Memory B cell (primary cell): ENCODE results near the gene KIRREL3.

ENCODE experiments used
- ATAC-seq: fragments of 150-1000 bp; cut with Tn5 transposase; 2 replicates; pipeline ENCODE4 v1.10.0; 2021; ENCODE audit warnings: low read depth, mild to moderate bottlenecking, moderate library complexity
- DNase-seq, 2 donors: peaks; one replicate each; pipeline ENCODE4 v3.0.0; 2022; ENCODE audit warnings: low spot score in 2 of 2
- H3K27ac Mint-ChIP-seq: one replicate; pipeline ENCODE4 v1.8.0; 2022; ENCODE audit warnings: mild to moderate bottlenecking, moderate library complexity, mixed read lengths
- H3K27me3 Mint-ChIP-seq: one replicate; pipeline ENCODE4 v1.8.0; 2022; ENCODE audit warnings: mixed read lengths
- H3K36me3 Mint-ChIP-seq: one replicate; pipeline ENCODE4 v1.8.0; 2022; ENCODE audit warnings: mild to moderate bottlenecking, mixed read lengths
- H3K4me1 Mint-ChIP-seq: one replicate; pipeline ENCODE4 v1.8.0; 2022; ENCODE audit warnings: mixed read lengths
- H3K4me3 Mint-ChIP-seq: one replicate; pipeline ENCODE4 v1.8.0; 2022; ENCODE audit warnings: mild to moderate bottlenecking, moderate library complexity, mixed read lengths
- H3K9me3 Mint-ChIP-seq: one replicate; pipeline ENCODE4 v1.8.0; 2022; ENCODE audit warnings: mixed read lengths

The KIRREL3 gene

DNA sequence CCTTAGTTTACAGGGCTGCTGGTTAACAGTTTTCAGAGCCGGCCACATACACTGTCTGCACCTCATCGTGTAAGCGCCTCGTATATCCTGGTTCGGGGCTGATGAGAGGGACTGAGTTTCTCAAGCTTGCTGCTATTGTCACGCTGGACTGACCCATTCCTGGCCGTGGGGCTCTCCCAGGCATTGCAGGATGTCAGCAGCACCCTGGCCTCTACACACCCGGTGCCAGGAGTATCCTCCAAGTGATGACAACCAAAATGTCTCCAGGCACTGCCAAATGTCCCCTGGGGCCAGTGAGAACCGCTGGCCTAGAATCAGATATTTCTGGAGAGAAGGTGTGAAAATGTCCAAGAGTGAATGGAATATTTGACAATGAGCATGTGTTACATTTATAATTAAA, 562.3 kb downstream of the KIRREL3 start:
- Mint-ChIP-seq H3K4me1 (peaks cover 5% of the 10 kb centered on the region), H3K27ac (no peak overlapping the region), H3K4me3 (no peak overlapping the region), H3K27me3 (peaks cover 2% of the 10 kb centered on the region), H3K36me3 (no peaks in the 10 kb centered on the region), H3K9me3 (no peaks in the 10 kb centered on the region)
- DNase-seq (no peak), ATAC-seq (no peak)

DNA sequence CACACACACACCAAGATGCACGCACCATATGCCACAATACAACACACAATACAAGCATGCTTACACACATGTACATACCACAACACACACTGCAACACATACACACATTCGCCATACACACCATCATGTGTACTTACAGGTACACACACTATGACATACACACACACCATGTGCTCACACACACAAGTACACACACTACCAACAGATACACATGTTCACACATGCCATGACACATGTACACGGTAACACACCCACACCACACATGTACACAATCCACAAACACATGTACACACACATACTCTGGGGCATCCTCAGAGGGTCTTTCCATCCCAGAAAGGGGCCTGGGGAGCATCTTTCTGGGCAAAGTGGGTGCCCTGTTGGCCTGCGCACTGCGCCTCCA, 562.8 kb downstream of the KIRREL3 start:
- Mint-ChIP-seq H3K4me1 (peaks cover 5% of the 10 kb centered on the region), H3K36me3 (no peaks in the 10 kb centered on the region), H3K4me3 (no peak overlapping the region), H3K27ac (no peak overlapping the region), H3K27me3 (peaks cover 2% of the 10 kb centered on the region), H3K9me3 (no peaks in the 10 kb centered on the region)
- no peak for DNase-seq
- no peak for ATAC-seq

DNA sequence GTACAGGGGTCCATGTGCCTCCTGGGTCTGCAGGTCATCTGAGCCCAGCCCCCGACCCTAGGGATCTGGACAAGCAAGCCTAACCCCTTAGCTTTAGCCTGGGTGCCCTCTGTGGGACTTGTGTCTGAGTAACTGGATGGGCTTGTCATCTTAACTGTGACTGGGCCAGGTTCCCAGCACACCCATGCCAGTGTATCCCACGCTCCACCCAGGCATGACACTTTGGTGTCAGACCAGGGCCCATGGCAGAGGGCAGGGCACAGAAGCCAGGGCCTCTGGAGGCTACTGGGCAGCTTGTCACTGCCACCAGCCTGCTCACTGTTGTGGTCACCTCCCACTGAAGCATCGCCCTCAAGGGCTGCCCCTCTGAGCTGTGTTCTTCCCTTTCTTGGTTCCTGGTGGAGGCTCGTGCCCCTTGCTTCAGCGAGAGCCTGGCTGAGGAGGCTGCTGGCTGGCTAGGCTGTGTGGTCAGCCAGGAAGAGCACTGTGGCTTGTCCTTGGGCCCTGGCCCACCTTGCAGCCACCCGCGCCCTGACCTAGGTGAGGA, 564.3 kb downstream of the KIRREL3 start:
- H3K4me1 Mint-ChIP-seq, result peaks cover 5% of the 10 kb centered on the region
- no peaks in the 10 kb centered on the region for H3K9me3 Mint-ChIP-seq

DNA sequence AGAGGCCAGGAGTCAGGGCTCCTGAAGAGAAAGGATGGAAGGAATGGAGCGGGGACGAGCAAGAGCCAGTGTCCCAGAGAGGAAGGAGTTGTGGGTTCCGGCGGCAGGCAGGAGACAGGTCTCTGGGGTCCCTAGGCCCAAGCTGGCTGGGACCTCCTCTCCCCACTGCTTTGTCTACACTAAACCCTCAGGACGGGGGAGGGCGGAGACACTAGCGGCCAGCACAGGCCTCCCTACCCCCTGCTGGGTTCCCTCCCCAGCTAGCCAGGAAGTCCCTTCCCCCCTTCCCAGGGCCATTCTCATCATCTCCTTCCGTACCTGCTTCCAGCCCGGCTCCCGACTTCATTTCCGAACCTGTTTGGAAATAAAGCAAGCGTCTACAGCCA, 565.6 kb downstream of the KIRREL3 start:
- Mint-ChIP-seq H3K36me3 (no peaks in the 10 kb centered on the region), H3K4me1 (no peaks in the 10 kb centered on the region), H3K9me3 (no peaks in the 10 kb centered on the region)

More for the DNA sequence above, 564.3 kb downstream of the KIRREL3 start:
- no peak overlapping the region for H3K27ac Mint-ChIP-seq
- ATAC-seq (no peak), DNase-seq (no peak)
- H3K36me3 Mint-ChIP-seq, result no peaks in the 10 kb centered on the region
- no peak overlapping the region for H3K4me3 Mint-ChIP-seq
- H3K27me3 Mint-ChIP-seq, result peaks cover 4% of the 10 kb centered on the region

DNA sequence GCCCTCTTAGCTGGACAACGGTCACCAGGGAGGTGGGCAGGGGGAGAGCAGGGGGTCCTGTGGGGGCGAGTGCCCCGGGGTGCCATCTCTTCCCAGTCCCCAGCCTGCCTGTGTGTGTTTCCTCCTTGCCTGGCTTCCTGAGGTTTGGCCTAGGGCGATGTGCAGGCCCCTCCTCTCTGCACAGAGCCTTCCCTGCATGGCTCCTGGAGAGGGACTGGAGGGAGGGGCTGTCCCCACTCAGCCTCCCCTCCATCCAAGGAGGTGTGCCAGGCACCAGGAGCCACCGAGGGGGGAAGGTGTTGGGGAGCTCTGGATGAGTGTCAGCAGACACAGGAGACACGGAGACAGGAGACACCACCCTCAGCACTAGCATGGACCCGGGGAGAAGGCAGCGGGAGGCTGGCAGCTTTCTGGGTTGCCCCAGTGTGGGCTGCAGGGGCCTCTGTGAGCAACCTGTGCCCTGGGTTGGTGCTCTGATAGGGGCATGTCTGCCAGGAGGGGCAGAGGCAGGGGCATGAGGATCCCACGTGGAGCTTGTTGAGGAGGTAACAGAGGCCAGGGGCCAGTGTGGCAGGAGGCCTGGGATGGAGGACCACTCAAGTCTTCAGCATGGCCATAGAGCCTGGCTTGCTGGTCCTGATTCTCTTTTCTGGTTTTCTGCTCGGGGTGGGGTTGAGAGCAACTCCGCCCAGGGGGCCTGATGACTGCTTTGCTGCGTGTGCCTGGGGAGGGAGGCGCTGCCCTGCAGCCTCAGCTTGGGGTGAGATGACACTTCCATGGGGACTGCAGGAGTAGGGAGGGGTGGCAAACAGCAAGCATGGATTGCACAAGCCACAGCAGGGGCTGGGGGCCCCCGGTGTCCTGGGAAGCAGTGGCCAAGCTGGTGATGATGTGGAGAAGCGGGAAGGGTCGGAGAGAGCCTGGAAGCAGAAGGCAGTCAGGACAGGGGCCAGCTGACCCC, 566.3 kb downstream of the KIRREL3 start:
- ATAC-seq, result no peak
- Mint-ChIP-seq H3K4me3 (no peak overlapping the region), H3K9me3 (no peaks in the 10 kb centered on the region), H3K27me3 (peaks cover 2% of the 10 kb centered on the region), H3K27ac (no peak overlapping the region), H3K36me3 (no peaks in the 10 kb centered on the region), H3K4me1 (no peaks in the 10 kb centered on the region)
- no peak for DNase-seq

More for the DNA sequence above, 565.6 kb downstream of the KIRREL3 start:
- Mint-ChIP-seq H3K27ac (no peak overlapping the region), H3K4me3 (no peak overlapping the region), H3K27me3 (peaks cover 2% of the 10 kb centered on the region)
- DNase-seq (no peak), ATAC-seq (no peak)

DNA sequence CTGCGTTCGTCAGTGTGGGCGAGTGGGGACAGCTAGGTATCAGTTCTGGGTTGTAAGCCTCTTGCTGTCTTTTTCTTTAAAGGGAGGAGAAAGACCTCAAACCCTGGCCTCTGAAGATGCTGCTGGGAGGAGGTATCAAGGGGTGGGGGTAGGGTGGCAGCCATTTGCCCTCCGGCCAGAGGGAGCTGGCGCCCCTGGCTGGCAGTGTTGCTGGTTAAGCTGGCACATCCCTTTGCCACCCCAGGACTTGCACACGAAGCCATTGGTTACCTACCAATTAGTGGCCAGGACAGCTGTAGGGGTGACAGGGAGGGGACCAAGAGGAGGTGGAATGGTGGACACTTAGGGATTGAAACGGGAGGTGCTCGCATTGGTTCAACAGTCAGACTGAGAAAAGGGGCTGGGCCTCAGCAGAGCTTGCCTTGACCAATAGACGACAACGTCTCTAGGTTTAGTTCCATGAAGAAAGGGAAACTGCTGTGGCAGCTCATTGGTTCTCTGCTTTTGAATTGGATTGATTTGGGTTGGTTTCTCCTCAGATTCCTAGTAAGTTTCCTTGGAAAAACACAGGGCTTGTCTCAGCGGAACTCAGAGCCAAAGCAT, 567.2 kb downstream of the KIRREL3 start:
- Mint-ChIP-seq H3K9me3 (no peaks in the 10 kb centered on the region), H3K36me3 (no peaks in the 10 kb centered on the region), H3K4me1 (no peaks in the 10 kb centered on the region), H3K27me3 (peaks cover 2% of the 10 kb centered on the region), H3K27ac (no peak overlapping the region), H3K4me3 (no peak overlapping the region)
- ATAC-seq, result no peak
- DNase-seq, result no peak

DNA sequence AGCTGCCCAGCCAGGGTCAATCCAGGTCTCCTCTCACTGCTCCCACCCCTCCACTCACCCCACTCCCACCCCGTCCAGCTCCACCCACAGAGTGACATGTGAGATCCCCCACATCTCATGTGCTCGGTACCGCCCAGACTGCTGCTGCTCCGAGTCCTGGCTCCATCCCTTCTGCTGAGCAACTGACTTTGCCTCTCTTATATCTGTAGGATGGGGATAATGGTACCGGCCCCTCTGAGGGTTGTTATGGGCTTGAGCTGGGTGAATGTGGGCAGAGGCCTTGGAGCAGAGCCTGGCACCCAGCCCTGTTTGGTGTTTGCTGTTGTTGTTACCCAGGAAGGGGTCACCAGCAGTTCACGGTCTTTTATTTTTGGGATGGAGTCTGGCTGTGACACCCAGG, 568.0 kb downstream of the KIRREL3 start:
- DNase-seq, result no peak
- no peak for ATAC-seq
- H3K27me3 Mint-ChIP-seq, result peaks cover 2% of the 10 kb centered on the region
- H3K36me3 Mint-ChIP-seq, result no peaks in the 10 kb centered on the region
- no peak overlapping the region for H3K27ac Mint-ChIP-seq
- H3K4me3 Mint-ChIP-seq, result no peak overlapping the region
- no peaks in the 10 kb centered on the region for H3K9me3 Mint-ChIP-seq
- no peaks in the 10 kb centered on the region for H3K4me1 Mint-ChIP-seq

DNA sequence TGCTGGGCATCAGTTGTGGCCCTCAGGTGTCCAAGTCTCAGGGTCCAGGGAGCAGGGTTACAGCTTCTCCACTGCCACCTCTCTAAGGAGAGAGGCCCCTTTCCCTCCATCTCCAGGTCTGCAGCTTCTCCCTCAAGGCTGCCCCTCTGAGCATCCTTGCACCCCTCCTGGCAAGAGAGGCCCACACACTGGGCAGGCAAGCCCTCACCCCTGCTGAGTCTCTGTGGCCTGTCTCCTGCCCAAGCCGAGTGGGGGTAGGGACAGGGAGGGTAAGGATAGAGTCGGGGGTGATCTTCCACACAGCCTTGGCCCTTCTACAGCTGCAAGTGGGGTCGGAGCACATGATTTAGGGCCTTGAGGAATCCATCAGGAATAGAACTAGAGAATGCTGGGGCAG, 568.5 kb downstream of the KIRREL3 start:
- ATAC-seq, result no peak
- H3K27ac Mint-ChIP-seq, result no peak overlapping the region
- DNase-seq, result no peak
- no peaks in the 10 kb centered on the region for H3K9me3 Mint-ChIP-seq
- no peak overlapping the region for H3K4me3 Mint-ChIP-seq
- peaks cover 2% of the 10 kb centered on the region for H3K4me1 Mint-ChIP-seq
- H3K36me3 Mint-ChIP-seq, result no peaks in the 10 kb centered on the region
- H3K27me3 Mint-ChIP-seq, result peaks cover 2% of the 10 kb centered on the region

DNA sequence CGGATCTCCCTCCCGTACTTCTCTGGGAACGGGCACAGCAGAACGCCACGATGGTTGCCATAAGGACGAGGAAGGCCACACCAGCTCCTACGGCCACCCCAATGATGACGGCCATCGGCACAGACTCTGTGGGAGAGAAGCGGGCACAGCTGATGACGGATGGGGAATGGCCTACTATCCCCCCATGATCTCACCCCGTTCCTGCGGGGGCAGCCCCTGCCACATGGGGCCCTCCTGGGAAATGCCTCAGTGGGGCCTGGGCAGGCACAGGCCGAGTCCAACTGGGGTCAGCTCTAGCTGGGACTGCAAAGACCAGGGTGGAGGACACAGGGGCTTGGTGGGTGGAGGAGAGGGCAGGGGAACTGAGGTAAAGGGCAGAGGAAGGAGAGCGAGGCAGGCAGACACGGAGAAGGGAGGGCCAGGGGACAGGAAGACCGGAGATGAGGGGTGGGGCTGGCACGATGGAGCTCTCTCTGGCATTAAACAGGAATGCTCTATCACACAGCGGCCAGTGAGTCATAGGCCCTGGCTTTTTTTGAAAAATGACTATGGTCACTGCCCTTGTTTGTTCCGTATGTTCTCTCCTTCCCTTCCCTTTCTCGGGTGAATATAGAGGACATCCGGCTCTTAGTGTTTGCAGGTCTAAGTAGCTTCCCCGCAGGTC, 569.0 kb downstream of the KIRREL3 start:
- no peaks in the 10 kb centered on the region for H3K36me3 Mint-ChIP-seq
- no peak for ATAC-seq

DNA sequence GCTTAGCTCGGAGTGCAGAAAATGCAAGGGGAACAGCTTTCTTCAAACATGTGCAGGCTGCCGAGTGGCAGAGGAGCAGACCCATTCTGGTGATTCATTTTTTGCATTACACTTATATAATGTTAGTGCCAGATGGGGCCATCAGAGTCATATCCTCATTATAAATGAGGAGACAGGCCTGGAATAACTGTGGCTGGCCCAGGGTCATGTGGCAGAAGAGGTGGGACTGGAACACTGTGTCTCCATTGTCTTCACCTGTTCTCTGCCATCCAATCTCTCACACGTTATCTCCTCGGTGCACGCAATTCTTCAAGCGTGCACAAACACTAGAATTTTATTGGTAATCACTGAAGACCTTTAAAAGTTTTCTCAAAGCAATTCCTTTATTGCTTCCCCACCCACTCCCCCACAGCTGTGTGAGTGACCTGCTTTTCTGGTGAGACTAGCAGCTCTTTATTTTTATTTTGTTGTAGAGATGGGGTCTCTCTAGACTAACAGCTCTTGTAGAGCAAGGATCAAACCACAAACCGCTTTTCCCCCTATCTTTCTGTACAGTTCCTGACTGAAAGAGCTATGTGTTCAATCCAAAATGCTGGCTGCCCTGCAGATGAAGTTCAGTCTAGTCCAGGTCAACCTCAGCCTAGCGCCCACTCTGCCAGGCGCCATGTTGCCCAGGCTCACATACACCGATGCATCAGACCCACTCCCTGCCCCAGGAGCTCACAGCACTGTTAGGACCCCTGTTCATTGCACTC, 569.8 kb downstream of the KIRREL3 start:
- no peak for DNase-seq
- Mint-ChIP-seq H3K36me3 (no peaks in the 10 kb centered on the region), H3K27ac (no peak overlapping the region), H3K9me3 (no peaks in the 10 kb centered on the region), H3K27me3 (peaks cover 2% of the 10 kb centered on the region), H3K4me3 (no peak overlapping the region), H3K4me1 (peaks cover 2% of the 10 kb centered on the region)
- ATAC-seq, result no peak

More for the DNA sequence above, 569.0 kb downstream of the KIRREL3 start:
- Mint-ChIP-seq H3K4me3 (no peak overlapping the region), H3K27ac (no peak overlapping the region), H3K9me3 (no peaks in the 10 kb centered on the region), H3K27me3 (peaks cover 2% of the 10 kb centered on the region), H3K4me1 (peaks cover 2% of the 10 kb centered on the region)
- DNase-seq, result no peak

DNA sequence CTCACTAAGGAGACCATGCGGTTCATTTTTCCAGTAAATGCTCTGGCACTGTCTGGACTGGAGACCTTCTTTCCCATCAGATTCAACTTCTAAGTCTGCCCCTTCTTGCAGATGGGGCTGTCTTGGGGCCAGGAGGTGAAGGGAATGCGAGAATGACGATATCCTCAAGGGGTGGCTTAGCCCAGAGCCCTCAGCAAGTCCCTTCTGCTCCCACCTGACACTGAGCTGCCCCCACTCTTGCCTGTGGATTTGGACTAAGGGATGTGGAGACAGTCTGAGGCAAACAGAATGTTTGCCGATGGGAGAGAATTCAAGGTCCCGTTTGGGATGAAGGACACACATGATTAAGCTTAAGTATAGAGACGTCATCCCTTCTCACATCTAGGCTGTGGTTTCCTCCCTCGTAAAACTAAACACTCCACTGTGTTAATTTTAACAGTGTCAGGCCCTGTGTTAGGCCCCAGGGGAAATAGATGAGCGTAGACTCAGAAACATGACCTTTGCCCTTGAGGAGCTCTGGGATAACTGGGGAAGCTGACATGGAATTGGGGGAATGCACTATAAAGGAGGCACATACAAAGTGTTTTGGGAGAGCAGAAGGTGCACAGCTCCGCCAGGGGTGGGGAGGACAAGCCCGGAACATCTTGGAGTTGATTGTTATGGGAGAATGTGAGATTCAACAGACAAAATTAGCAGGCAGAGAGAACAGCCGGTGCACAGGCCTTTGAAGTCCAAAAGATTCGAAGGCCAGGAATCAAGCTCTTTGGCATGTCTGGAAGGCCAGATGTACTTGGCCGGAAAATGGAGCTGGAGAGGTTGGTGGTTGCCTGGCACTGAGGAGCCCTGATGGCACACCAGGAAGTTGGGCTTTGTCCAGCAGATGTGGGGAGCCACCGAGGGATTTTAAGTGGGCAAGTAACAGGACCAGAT, 573.5 kb downstream of the KIRREL3 start:
- Mint-ChIP-seq H3K27ac (no peak overlapping the region), H3K4me3 (no peak overlapping the region), H3K4me1 (peaks cover 2% of the 10 kb centered on the region), H3K27me3 (peaks cover 5% of the 10 kb centered on the region), H3K36me3 (no peaks in the 10 kb centered on the region), H3K9me3 (no peaks in the 10 kb centered on the region)
- ATAC-seq (no peak), DNase-seq (no peak)

DNA sequence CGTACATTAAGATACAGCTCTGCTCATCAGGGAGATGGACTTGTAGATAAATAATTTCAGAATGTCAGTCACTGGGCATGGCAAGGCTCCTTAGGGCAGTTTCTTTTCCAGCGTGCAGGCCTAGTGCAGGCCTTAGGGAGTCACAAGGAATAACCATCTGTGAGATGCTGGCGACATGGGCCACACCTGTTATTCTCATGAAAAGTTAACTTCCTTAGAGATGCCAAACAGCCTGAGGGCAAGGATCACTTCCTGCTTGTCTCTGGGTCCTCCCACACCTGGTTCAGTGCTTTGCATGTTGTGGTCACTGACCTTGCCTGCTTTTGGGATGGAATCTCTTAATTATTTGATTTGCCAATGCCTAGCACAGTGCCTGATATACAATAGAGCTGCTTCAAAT, 574.5 kb downstream of the KIRREL3 start:
- Mint-ChIP-seq H3K36me3 (no peaks in the 10 kb centered on the region), H3K4me3 (no peak overlapping the region), H3K27me3 (peaks cover 3% of the 10 kb centered on the region), H3K27ac (no peak overlapping the region), H3K4me1 (peaks cover 3% of the 10 kb centered on the region), H3K9me3 (no peaks in the 10 kb centered on the region)
- ATAC-seq, result no peak
- DNase-seq, result no peak
